NCI-H1417 treated with DMSO at 0.1 percent for 48 hours (cell line): ENCODE measurements around the gene GOLIM4.
"Not testable (repeated sequence)": the region's sequence is repeated elsewhere in the genome, so short reads cannot be mapped to it uniquely, and the experiment has no call there.

Experiments
- DNase-seq: peaks from one replicate; lab custom pipeline; 2025; lab: John Stamatoyannopoulos, UW

GOLIM4 gene

DNA sequence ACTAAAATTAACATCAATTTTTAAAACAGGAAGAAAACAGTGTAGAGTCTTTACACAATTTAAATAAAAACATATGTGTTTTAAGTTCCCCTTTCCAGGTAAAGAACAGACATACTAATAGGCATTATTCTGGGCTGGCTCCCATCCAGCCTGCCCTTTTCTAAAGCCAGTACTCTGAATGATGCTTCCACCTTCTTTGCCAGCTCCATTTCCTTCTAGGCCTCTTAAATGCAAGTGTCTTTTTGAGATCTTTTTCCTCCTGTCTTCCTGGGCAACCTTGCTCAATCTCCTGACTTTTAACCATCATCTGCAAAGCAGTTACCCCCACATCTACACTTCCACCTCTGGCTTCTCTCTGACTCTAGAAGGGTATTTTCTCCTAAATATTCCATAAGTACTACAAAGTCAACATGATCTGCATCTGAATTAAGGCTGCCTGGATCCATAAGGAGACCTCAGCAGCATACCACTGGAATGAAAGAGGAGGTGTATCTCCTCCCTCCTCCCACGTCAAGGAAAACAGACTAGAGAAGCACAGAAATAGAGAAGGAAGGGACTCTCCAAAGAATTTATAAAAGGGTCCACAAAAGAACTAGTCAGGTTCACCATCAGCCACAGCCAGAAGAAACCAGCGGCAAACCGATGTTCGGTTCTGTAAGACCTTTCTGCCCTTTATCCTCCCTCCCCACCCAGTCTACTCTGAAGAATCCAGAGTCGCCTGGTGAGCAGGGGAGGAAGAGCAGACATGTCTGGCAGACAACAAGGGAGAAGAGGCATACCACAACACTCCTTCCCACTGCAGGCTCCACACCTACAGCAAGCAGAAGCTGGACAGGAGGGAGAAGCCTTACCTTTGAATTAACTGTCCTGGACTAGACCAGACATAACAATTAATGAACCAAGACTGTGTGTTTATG is 47.1 kb downstream of the GOLIM4 start:
- DNase-seq: no peak

DNA sequence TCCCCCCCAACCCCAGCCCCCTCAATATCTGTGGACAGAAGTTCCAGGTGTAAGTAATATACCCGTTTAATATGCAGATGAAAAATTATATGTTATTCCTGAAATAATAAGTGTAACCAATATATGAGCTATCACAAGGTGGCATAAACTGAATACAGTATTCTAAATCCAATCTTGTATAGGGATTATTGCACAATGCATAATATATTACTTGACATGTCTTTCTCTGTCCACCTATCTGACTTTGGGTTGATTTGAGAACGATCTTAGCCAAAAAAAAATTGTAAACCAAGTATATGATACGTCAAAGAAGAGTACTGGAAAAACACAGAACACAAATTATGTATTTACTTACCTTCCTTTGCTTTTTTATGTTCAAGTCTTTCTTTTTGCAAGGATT is 47.8 kb downstream of the GOLIM4 start:
- DNase-seq: no peak

DNA sequence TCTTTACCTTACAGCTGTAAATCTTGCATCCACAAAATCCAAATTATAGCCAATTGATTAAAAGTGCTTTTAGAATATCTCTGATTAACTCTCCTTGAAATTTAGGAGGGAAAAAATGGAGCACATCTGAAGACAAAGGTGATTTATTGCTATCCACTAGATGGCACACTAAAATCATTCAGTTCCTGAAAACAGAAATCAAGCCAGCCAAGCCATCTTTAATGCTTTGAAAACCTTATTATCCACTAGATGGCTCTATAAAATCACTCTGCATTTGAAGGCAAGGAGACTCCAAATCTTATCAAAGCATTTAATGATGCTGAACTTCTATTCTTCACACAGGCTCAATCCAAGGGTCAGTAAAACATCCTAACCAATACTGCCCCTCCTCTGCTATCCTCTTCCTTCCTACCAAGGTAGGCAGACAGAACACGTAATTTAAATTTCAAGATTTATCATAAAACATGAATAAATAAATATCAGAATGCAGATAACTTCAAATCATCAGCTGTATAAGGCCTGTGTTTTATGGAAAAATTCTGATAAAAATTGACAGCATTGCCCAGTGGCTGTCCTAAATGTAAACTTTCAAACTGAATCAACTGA is 48.4 kb downstream of the GOLIM4 start:
- DNase-seq: peak; percentile 76

DNA sequence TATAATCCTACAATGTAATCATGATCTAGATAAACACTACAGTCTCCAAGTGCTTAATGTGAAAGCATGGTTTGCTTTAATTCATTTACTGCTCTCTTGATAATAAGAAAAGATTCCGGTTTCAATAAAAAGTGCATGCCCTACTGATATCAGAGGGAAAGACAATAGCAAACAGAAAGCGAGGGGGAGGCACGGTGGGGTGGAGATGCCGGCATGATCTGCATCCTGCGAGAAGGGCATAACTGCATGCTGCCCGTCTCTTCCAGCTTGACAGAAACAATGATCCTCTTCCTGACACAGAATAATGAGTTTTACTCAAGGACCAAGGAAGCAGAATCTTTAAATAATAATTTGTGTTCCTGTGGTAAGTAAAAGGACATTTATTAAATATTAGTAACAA is 51.7 kb downstream of the GOLIM4 start:
- no peak for DNase-seq

DNA sequence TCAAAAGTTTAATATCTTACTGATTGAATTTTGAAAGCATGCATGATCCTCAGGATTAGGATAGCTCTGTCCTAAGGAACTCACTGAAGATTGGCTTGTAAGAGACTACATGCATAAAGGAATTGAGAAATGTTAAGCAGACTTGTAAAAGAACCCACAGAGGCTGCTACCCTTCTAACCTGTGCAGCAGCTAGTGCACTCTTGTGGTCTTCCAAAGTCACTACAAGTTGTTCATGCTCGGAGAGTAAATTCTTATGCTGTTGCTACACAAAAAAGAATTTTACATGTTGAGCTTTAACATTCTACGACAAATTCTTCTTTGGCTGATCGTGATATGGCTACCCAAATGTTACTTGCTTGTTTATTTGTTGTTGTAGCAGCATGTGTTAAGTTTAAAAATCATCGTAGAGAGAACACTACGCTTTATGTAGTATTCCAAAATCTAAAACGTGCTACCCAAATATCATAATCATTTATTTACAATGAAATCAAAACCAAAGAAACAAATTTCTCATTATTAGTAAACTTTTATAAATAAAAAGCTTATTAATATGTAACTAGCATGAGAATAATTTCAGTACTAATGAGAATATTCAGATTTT is 55.0 kb downstream of the GOLIM4 start:
- DNase-seq: no peak

DNA sequence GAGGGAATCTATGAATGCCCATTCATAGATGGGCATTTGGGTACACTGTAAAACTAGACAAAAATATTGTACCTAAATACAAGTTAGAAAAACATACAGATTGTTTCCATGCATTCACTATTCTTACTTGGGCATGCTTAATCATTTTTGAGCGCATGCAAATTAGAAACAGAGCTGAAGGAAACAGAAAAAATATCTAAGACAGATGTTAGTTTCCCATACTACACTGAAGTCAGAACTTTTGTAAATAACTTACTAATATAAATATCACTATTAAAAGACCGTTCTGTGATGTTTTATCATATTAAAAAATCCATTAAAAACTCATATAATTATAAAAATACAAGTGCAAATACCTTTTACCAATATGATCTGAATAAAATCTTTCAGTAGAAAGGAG is 58.7 kb downstream of the GOLIM4 start:
- no peak for DNase-seq

DNA sequence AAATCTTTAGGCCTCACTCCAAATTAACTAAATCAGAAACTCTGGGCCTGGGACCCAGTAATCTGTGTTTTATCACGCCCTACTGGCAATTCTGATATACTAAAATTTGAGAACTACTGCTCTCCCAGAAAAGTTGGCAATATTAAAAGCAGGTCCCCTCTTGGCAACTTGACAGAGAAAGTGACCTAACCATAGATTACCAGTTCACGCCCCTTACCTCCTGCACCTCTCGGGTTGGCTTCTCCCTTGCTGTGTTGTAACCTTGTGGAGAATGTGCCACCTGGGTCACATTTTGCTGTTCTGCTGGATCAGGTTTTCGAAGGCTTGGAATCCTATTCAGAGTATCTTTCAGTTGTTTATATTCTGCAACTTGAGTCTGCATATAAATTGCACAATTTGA is 59.1 kb downstream of the GOLIM4 start:
- no peak for DNase-seq

DNA sequence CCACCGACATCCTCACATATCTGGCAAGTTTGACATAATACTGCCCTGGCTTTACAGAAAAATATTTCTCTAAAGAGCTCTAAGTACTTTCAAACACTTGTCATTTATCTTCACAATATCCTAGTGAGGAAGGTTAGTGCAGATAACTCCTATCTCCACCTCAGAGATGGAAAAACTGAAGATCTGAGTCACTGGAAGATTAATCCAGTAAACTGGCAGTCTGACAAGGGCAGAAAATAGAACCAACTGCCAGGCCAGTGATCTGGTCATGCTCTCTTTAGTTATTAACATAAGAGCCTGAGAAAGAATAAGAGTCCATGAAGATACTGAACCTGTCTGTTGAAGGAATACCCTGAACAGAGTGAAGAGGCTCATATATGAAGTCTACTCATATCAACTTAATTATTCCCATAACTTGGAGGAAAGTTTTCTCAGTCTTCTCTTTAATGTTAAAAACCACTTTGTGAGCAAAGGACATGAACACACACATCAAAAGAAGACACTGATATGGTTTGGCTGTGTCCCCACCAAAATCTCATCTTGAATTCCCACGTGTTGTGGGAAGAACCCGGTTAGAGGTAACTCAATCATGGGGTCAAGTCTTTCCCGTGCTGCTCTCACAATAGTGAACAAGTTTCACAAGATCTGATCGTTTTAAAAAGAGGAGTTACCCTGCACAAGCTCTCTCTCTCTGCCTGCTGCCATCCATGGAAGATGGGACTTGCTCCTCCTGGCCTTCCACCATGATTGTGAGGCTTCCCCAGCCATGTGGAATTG is 61.4 kb downstream of the GOLIM4 start:
- no peak for DNase-seq

DNA sequence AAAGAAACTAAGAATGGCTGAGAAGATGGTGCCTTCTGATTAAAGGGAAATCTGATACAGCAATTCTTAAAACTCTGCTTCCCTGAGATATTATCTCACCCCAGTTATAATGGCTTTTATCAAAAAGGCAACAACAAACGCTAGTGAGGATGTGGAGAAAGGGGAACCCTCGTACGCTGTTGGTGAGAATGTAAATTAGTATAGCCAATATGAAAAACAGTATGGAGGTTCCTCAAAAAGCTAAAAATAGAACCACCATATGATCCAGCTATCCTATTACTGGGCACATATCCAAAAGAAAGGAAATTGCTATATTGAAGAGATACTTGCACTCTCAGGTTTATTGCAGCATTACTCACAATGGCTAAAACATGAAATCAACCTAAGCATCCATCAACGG is 65.1 kb downstream of the GOLIM4 start:
- DNase-seq: no peak

DNA sequence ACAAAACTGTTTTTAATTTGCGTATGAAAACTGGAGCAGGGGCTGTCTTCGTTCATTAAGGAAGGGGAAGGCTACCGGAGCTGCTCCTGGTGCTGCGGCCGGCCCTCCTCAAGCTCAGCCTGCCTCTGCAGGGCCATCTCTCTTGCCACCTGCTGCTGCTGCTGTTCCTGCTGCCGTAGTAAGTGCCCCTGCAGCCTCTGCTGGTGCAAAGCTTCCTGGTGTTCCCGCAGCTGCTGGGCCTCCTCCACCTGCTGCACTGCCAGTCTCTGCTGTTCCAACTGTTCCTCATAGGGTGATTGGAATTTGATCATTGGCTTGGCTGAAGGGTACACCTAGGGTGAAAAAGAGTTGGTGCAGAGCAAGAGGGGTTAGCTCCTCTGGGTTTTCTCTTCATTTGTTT is 66.0 kb downstream of the GOLIM4 start:
- no peak for DNase-seq

DNA sequence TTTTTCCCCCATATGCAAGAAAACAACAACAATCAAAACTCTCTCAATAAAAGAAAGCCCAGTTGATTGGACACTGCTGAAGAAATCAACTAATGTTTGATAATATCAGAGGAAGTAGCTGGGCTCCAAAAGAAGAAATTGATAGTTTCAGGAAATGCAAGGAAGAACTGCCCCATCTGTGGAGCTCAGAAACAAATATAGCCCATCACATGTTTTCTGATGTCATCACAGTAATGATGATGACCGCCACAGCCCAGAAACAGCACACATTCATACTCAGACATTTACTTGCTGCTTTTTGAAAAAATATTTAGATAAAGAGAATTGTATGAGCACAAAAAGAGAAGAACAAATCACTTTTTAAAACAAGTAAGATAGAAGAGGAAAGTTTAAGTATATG is 67.6 kb downstream of the GOLIM4 start:
- no peak for DNase-seq

DNA sequence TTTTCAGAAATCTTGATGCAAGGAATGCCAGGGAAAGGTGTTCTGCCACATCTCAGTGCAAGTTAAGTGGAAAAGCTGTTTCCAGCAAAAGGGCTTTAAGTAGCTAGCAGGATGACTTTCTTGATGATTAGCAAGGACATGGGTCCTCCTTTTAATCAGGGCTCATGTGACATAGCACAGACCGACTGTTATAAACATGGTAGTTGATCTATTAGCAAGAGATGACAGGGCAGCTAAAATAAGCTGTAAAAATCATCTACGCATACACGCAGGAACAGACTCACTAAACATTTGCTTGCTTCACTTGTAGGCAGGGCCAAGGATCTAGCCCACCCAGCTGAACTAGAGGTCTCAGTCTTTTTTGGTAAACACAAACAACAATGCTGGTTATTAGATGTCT is 69.0 kb downstream of the GOLIM4 start:
- DNase-seq: no peak

DNA sequence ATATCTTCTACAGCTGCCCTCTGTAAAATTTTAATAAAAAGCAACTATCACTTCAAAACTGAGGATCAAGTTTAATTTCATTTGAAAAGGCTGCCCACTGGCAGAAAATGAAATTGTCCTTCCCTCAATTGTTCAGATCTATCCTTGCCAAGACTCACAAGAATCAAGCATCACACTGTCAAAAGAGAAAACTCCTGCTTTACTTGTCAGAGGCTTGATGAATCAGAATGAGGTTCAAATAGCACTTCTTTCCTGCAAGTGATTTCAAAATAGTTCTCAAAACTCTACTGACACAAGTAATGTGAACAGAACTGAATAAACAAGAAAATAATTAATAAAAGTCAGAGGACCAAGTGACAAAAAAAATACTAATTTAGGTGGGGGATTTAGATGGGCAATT is 70.6 kb downstream of the GOLIM4 start:
- no peak for DNase-seq

DNA sequence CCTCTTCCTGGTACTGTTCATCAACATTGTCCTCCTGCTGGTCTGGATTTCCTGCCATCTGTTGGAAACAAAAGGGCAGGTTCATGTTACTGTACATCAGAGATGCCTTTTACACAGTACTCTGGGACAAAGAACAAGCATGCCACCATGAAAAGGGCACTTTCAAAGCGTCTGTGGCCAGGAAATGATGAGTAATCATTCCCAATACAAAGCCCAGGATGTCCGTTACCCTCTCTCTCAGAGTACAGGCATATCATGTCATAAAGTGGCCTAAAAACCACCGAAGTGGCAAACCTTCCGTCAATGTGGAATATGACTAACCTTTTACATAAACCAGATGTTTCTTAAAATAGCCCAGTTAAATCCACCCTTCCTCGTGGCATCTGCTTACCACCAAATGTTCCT is 71.2 kb downstream of the GOLIM4 start:
- no peak for DNase-seq

DNA sequence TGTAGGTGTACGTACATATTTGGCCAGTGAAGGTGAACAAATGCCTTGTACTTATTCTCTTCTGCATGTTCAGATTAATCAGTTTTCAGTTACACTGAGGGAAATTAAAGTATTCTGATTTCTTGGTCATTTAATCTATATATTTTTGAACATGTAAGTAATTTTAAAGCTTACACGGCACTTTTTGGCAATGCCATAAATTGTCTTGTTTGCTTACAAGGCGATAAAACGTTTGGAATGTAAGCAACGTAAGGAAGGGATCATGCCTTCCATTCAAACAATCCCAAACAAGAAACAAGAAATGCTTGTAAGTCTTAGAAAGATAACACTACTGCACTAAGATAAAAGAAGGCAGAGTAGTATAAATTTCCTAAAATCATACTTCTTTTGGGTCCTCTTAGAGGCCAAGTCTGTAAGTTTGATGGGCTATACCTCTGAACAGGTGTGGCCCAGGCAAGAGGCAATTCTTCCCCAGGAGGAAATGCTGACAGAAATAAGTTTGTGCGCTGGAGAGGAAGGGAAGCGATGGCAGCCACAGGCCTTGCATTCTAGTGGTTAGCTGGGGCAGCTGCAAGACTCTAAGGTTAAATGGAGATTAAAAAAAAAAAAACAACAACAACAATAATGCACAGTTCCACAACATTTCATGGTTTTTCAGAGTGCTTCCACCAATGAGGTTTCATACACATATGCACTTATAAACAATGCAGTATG is 73.8 kb downstream of the GOLIM4 start:
- no peak for DNase-seq

DNA sequence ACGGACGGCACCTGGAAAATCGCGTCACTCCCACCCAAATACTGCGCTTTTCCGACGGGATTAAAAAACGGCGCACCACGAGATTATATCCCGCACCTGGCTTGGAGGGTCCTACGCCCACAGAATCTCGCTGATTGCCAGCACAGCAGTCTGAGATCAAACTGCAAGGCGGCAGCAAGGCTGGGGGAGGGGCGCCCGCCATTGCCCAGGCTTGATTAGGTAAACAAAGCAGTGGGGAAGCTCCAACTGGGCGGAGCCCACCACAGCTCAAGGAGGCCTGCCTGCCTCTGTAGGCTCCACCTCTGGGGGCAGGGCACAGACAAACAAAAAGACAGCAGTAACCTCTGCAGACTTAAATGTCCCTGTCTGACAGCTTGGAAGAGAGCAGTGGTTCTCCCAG is 84.4 kb downstream of the GOLIM4 start:
- not testable (repeated sequence) for DNase-seq

DNA sequence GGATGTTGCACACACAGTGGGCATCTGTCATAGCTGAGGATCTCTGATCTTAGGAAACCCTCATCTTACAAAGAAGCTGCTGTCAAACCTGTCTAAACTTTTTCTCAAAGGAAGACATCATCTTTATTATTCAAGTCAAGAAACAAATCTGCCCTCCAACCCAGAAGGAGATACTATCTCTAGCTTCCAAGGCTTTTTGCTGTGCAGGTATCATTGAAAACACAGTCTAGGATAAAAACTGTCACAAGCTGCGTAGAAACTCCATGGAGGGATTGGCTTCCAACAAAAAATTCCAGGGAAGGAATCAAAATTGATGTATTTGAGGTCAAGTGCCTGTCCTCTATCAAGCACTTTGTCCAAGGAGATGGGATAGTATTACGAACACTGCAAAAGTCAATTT is 89.1 kb downstream of the GOLIM4 start:
- no peak for DNase-seq

DNA sequence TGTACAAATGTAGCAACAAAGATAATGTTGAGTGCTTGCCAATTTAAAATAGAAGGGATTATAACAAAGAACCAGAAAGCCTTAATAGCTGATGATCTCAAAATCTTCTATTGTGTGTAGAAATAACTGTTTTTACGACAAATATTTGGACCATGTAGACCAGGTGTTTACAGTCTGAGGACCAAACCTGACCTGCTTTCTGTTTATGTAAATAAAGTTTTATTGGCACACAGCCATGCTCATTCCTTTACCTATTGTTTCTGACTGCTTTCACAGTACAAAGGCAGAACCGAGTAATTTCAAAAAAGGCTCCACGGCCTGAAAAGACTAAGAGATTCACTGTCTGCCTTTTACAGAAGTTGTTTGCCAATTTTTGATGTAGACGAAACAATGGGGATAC is 91.8 kb downstream of the GOLIM4 start:
- no peak for DNase-seq

DNA sequence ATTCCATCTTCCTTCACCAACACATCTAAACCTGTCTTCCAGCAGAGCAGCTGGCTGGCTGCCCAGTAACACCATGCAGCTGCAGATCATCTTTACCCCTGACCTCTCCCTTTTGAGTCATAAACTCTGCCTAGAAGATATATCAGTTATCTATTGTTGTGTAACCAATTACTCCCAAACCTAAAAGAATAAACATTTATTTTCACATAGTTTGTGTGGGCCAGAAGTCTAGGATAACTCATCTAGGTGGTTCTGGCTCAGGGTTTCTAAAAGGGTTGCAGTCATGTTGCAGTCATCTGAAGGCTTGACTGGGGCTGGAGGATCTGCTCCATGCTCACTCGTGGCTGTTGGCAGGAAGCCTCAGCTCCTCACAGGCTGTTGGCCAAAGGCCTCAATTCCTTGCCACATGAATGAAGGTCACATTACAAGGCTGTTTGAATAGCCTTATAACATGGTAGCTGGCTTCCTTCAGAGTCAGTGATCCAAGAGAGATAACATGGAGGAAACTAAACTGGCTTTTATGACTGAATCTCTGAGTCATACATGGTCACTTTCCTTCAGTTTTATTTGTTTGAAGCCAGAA is 92.8 kb downstream of the GOLIM4 start:
- no peak for DNase-seq

DNA sequence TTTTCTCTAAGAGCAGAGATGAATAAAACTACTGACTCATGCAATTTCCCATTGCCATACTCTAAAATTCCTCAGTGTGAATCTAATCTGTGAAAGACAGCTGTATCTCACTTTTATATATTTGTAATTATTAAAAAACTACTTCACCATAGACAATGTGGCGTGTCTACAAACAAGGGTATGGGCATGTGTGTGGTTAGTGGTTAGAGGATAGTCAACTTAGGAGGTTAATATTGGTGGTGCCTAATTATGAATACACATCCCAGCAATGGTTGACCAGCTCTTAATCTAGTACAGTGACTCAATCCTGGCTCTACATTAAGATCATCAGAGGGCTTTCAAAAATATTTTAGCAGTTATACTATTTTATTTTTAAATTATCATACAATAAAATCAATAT is 94.5 kb downstream of the GOLIM4 start:
- no peak for DNase-seq

DNA sequence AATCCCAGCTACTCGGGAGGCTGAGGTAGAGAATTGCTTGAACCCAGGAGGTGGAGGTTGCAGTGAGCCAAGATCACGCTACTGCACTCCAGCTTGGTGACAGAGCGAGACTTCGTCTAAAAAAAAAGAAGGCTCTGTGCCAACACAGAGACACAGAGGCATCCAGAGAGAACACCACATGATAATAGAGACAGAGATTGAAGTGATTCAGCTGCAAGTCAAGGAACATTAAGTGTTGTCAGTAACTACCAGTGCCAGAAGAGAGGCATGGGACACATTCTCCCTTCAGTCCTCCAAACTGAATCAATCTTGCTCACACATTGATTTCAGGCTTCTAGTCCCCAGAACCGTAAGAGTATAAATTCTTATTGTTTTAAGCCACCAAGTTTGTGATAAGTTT is 97.5 kb downstream of the GOLIM4 start:
- DNase-seq: no peak

DNA sequence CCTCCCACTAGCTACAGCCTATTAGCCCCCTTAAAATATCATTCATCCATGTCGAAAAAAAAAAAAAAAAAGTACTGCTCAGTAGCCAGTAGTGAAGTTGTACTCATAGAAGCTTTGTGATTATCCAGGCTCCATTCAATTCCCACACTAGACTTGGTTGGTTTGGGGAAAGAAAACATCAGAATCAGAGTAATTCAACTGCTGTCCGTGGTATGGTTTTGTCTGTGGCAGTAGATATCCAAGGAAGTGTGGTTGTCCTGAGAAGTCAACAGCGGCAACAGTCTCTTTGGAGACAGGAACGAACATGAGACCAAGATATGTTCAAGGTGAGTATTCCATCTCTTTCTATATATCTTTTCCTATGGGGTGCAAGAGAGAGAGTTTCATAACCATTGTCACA is 99.2 kb downstream of the GOLIM4 start:
- DNase-seq: peak; percentile 26
